ACHN (cell line): ENCODE results near the gene RB1.

Experiments used
- DNase-seq: peaks from one replicate; pipeline ENCODE4 v3.0.0-alpha.2; 2015
- in situ Hi-C: cut with HindIII; loops from 2 replicates; pipeline ENCODE4 v1.10.0; 2017; ENCODE audit warnings: low sequenced_read_pairs, low pct_ligation_motif_present, low pct_unique_long_range_greater_than_20kb

RB1 gene

DNA sequence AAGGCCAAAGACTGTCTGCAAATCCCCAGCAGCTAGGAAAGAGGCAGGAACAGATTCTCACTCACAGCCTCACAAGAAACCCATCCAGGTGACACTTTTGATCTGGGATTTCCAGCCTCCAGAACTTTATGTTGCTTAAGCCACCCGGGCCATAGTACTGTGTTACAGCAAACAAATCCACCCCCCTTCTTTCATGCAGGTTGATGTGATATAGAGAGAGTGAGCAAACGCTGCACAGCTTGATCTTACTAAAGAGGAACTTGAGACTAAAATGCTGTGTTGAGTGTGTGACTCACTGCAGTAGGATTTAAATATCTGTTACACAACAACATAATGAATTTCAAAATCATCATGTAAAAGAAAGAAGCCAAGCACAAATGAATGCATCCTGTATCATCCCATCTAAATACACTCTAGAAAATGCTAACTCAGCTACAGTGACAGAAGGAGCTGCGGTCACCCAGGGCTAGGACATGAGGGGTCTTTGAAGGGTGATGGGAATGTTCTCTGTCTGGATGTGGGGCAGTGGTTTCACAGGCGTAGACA lies 197.2 kb downstream of the RB1 start:
- DNase-seq = no peak
- in situ Hi-C loops = no loop called here

DNA sequence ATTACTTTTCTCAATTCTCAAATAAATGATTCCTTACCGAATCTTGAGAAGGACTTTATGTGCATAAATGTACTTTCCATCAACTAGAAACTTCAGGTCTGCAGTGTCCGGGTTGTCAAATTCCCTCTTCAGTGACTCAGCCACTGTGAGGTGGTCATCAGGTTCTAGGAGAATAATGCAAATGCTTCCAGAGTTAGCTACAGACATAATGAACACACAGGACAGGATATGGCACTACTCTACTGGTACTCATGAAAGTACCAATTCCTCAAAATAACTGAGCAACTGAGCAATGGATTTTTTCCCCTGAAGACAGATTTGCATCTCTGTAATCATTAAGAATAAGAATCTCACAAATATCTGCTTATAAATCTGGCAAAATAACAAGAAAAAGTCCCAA lies 198.2 kb downstream of the RB1 start:
- in situ Hi-C loops = no loop called here
- no peak for DNase-seq

- in situ Hi-C loops = no loop called here
Measured at GRCh38 chr13:48502601-48503319, 199.2 kb downstream of the RB1 start.

DNA sequence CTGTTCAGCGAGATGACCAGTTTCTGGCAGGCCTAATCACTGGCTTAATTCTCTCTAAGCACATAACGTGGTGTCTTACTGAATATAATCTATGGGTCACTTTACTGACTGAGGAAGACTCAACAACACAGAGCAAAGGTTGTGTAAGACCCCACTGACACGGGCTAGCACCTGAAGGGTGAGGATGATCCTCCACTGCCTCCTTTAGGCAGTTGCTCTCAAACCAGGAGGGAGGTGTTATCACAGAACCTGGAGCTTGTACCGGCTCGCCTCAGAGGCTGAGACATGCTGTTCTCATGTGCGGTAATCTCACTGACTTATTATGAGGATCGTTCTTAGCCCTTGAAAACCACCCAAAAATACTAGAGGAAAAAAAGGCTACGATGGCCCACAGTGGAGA lies 201.1 kb downstream of the RB1 start:
- in situ Hi-C loops = no loop called here
- no peak for DNase-seq

More at GRCh38 chr13:48502601-48503319, 199.2 kb downstream of the RB1 start:
- DNase-seq = no peak

GRCh38 chr13:48505012-48505411 lies 201.5 kb downstream of the RB1 start:
- in situ Hi-C loops = no loop called here
- no peak for DNase-seq

- DNase-seq = no peak
- in situ Hi-C loops = no loop called here
Measured at GRCh38 chr13:48505597-48506091, 202.1 kb downstream of the RB1 start.

DNA sequence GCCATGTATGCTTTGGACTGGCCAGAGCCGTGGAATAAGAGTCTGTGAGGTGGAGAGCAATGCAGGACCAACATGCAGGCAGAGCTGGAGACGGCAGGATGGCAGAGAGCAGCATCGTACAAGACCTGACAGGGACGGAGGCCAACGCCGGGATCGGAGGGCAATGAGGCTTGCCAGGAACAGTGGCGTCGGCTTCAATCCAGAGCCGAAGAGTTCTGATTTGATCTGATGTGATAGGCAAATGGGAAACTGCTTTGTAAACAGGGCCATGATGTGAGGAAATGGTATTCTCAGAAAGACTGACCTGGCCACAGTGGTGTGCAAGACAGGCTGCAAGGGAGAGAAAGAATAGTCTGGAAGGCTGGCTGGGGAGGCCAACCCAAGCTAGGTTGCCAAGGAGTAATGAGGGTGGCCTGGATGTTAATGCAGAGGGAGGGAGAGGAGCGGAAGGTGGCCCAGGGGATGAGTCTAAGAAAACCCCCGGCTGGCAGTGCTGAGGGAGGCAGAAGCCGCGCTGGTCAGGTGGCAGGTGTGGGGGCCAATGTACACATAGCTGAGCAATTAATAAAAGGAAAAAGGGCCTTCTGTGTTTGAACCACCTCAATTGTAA lies 202.6 kb downstream of the RB1 start:
- DNase-seq = no peak
- in situ Hi-C loops = no loop called here

- no peak for DNase-seq
- in situ Hi-C loops = no loop called here
Measured at GRCh38 chr13:48507021-48507420, 203.5 kb downstream of the RB1 start.

DNA sequence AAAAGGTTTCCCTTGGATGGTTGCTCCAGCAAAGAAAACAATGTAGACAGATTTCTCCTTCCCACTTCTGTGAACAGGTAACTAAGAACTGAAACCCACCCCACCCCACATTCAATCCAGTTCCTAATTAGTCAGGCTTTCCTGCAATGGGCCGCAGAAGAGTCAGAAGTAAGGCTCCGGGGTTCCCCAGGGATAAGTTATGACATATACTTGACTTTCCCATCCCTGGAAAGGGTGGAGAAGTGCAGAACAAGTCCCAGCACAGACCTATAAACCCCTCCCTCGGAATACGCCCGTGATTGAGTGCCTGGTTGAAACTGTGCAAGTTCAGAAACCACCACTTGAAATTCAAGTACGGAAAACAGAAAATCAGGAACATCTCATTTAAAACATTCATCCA lies 204.5 kb downstream of the RB1 start:
- no peak for DNase-seq
- in situ Hi-C loops = no loop called here

GRCh38 chr13:48510698-48511097 lies 207.1 kb downstream of the RB1 start:
- no peak for DNase-seq
- in situ Hi-C loops = no loop called here

DNA sequence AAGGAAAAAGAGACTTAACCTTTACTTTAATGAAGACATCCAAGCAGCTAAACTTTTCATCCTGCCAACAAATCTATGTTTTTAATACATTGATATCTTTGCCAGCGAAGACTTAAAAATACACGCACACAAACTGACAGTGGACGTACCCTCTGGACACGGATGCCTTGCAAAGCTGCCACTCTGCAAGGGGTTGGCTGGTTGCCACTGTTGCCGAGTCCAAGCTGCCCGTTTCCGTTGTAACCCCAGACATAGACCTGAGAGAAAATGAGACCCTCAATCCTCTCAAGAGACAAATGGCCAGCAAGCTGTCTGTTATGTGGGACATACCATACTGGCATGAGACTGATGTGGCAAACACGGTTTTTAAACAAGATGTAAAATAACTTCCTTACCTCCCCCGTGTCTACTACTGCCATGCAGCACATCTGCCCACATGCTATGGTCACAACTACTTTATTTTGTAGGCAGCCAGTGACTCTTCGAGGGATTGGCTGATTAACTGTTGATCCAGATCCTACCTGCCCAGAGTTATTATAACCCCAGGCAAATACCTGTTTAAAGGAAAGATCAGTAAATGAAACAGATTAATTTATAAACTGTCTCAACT lies 208.2 kb downstream of the RB1 start:
- DNase-seq = no peak
- in situ Hi-C loops = no loop called here

- no peak for DNase-seq
- in situ Hi-C loops = no loop called here
Measured at GRCh38 chr13:48514793-48515192, 211.2 kb downstream of the RB1 start.

DNA sequence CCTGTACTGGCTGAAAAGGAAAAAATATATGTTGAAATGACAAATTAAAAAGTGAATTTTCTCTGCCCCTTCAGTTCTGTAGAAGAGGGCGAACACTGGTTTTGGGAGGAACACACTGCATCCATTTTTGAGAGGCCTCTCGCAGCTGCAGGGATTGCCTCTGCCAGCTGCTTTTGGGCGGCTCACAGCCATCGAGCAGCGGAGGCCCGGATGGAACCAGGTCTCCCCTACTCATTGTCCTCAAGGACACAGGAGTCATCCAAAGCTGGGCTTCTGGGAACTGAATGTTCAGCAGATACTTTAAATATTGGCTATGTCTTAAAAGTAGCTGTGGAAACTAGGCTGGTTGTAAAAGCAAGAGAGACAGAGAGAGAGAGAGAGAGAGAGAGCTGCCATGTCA lies 212.2 kb downstream of the RB1 start:
- DNase-seq = no peak
- in situ Hi-C loops = no loop called here

GRCh38 chr13:48518083-48518482 lies 214.5 kb downstream of the RB1 start:
- in situ Hi-C loops = no loop called here
- no peak for DNase-seq

GRCh38 chr13:48526286-48526685 lies 222.7 kb downstream of the RB1 start:
- in situ Hi-C loops = no loop called here
- no peak for DNase-seq

DNA sequence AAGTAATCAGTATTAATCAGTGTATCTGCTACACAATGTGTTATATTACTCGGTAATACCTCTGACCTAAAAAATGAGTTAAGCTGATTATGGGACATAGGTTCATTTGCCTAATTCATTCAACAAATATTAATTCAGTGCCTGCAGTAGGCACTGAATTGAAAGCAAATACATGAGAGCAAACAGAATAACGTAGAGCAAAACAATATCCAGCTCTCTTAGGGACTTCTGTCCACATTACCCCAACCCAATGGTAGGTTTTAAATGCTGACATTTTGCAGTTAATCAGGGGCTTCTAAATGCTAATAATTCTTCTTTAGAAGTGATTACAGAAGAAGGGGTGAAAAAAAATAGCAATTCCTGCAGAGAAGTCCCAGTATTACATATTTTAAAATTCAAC lies 224.4 kb downstream of the RB1 start:
- in situ Hi-C loops = no loop called here
- DNase-seq = no peak

DNA sequence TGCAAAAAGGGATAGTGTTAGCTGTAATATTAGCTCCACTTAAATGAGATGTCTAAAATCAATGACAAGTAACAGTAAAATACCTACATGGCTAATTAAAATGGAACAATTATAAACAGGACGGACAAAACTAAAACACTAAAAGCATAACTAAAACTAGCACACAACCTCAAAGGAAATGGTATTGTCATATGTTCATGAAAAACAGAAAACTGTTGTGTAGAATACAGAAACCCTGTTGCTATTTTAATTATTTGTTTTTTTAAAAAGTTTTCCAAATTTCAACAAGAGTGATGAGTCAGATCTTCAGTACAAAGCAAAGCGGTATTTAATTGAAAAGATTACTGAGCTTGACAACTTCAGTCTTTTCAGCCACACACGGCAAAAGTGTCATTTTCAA lies 225.2 kb downstream of the RB1 start:
- in situ Hi-C loops = no loop called here
- DNase-seq = no peak

- no peak for DNase-seq
- in situ Hi-C loops = no loop called here
Measured at GRCh38 chr13:48530833-48531232, 227.3 kb downstream of the RB1 start.
